GM12801 (cell line): ENCODE measurements around the gene DGKI.

Source experiments
- CTCF ChIP-seq: IDR thresholded peaks from one replicate; pipeline ENCODE4 v1.5.1; 2011; ENCODE audit warnings: control low read depth; ENCODE audit not compliant: insufficient read length; ENCODE audit errors: extremely low read depth

Gene DGKI

GRCh38 chr7:137393570-137393969, 453.2 kb downstream of the DGKI start:
- no peak for TF ChIP-seq CTCF

- TF ChIP-seq CTCF: no peak
Observed at GRCh38 chr7:137390076-137390475, 456.7 kb downstream of the DGKI start.

- no peak for TF ChIP-seq CTCF
Observed at GRCh38 chr7:137388916-137389315, 457.9 kb downstream of the DGKI start.

- no peak for TF ChIP-seq CTCF
Observed at GRCh38 chr7:137386966-137387365, 459.8 kb downstream of the DGKI start.

- no peak for TF ChIP-seq CTCF
Observed at GRCh38 chr7:137381045-137381444, 465.7 kb downstream of the DGKI start.

- no peak for TF ChIP-seq CTCF
Observed at GRCh38 chr7:137373507-137373906, 473.3 kb downstream of the DGKI start.

- TF ChIP-seq CTCF: no peak
Observed at GRCh38 chr7:137371616-137372015, 475.2 kb downstream of the DGKI start.

- TF ChIP-seq CTCF: no peak
Observed at GRCh38 chr7:137366995-137367394, 479.8 kb downstream of the DGKI start.
